Right ventricle myocardium inferior (tissue), 1 donor: Measurements from ENCODE around the gene ABLIM2. TPM values are rescaled to one million over a fixed set of nuclear protein-coding genes. Genes with fewer than 3 reads are reported as not detected.

Source experiments
- ATAC-seq: fragments of 200-7000 bp; cut with Tn5 transposase; one replicate; pipeline ENCODE4 v1.9.1; 2020; ENCODE audit warnings: mild to moderate bottlenecking, moderate library complexity
- DNase-seq: peaks from one replicate; pipeline ENCODE4 v3.0.0; 2021; ENCODE audit errors: missing footprints
- intact Hi-C: fragments of 100-400 bp; cut with DNase I; formaldehyde crosslinking; loops from one replicate; pipeline ENCODE4 v1.11.0; 2022
- total RNA-seq: library from RNA; stranded (reverse); fragmentation: NEBNext Ultra II Directional; extraction: Animal tissue kit (Norgen Biotek cat#: 25700); gene quantifications from one replicate; pipeline ENCODE4 v1.2.1, GENCODE V29; 2021
- donor health status: DM: no; HTN: yes; CAD: no; lungs with severe emphysema.

Gene ABLIM2
- total RNA-seq, 1 donor from 2014 or later = 24.9 TPM

GRCh38 chr4:8114456-8115202 lies 44.0 kb downstream of the ABLIM2 start:
- intact Hi-C loops = no loop called here
- ATAC-seq (no peak), DNase-seq (peak; percentile 60)

DNA sequence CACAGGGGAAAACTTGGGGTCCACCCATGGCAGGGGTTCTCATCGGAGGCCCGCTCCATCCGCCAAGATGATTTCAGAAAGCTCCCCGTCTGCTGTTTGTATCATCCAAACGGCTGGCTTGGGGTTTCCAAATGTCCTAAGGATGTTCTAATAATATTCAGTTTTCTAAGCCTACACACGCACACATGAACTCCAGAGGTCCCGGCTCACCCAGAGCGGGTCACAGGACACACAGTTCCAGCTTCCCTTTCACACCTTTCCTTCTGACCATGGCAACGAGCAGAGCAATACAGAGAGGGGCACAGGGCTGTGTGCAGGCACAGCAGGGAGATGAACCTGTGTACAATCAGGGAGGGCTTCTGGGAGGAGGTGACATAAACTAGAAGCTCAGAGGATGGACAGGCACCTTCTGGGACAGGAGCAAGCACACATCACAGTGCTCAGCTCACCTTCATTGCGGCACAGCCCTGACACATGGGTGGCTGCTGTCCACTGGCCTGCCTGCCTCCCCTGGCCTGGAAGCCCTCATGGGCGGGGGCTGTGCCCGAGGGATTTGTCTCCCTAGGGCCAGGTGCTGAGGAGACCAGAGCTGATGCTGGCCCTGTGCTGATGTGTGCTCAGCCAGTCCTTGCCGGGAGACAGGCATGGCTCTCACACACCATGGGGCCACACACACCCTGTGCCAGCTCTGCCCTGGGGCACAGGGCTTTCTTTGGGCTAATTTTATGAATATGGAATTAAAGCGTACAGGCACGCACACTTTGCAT lies 44.8 kb downstream of the ABLIM2 start:
- DNase-seq (peak; percentile 68), ATAC-seq (peak; percentile 8)
- intact Hi-C loops = no loop called here

- intact Hi-C loops = no loop called here
- ATAC-seq = no peak
- DNase-seq = peak; percentile 45
Observed at GRCh38 chr4:8112672-8113071, 45.9 kb downstream of the ABLIM2 start.

DNA sequence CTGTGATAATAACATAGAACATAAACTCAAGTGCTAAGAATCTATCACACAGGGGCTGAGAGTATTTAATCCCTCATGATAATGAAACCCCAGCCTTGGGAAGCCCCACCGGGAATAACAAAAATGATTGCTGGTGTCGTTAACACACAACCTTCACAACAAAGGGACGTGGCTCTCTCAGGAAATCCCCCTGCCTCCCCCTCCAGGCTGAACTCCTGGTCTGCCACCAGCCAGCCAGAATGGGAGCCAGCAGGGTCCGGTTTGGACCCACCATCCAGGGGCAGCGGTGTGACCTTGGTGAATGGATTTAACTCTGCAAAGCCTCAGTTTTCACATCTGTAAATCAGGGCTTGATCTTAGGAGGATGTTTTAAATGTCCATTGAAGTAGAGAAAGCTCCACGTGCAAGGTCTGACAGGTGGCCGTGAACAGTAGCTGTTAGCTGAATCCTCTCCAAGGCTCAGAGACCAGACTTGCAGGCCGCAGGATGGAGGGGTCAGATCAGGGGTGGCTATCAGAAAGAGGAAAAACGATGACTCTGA lies 46.5 kb downstream of the ABLIM2 start:
- DNase-seq (peak; percentile 63), ATAC-seq (no peak)
- intact Hi-C loops = no loop called here

- no peak for ATAC-seq
- intact Hi-C loops = no loop called here
- peak; percentile 55 for DNase-seq
Observed at GRCh38 chr4:8110071-8110986, 48.3 kb downstream of the ABLIM2 start.

GRCh38 chr4:8109406-8110065 lies 49.1 kb downstream of the ABLIM2 start:
- DNase-seq = peak; percentile 39
- no peak for ATAC-seq
- intact Hi-C loops = no loop called here

- intact Hi-C loops = no loop called here
- no peak for ATAC-seq
- DNase-seq = peak; percentile 56
Observed at GRCh38 chr4:8108991-8109390, 49.6 kb downstream of the ABLIM2 start.

GRCh38 chr4:8108261-8108660 lies 50.4 kb downstream of the ABLIM2 start:
- intact Hi-C loops = no loop called here
- peak; percentile 59 for DNase-seq
- no peak for ATAC-seq

- DNase-seq (peak; percentile 39), ATAC-seq (peak; percentile 20)
- intact Hi-C loops = no loop called here
Observed at GRCh38 chr4:8107146-8107657, 51.4 kb downstream of the ABLIM2 start.

DNA sequence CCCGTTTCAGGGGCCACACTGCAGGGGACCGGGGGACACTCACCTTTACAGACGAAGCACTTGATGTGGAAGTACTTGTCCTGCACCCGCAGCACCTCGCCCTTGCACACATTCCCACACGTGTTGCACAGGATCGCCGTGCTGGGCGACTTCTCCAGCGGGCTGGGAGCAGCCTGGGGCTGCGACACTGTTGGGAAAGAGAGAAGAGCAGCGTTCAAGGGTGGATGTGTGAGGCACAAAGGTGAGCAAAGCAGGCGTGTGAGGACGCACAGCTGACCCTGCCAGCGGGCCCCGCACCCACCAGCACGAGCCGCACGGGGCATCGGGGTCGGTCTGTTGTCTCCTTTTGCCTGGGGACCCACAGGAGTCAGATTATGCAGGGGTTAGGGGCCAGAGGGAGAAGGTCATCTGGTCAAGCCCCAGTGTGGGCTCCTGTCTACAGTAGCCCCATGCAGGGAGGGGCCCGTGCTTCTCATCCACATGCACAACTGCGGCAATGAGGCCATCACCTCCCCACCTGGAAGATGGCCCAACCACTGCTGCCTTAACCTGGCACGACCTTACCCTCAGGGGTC lies 52.1 kb downstream of the ABLIM2 start:
- peak; percentile 63 for DNase-seq
- ATAC-seq = no peak
- intact Hi-C loops = no loop called here

DNA sequence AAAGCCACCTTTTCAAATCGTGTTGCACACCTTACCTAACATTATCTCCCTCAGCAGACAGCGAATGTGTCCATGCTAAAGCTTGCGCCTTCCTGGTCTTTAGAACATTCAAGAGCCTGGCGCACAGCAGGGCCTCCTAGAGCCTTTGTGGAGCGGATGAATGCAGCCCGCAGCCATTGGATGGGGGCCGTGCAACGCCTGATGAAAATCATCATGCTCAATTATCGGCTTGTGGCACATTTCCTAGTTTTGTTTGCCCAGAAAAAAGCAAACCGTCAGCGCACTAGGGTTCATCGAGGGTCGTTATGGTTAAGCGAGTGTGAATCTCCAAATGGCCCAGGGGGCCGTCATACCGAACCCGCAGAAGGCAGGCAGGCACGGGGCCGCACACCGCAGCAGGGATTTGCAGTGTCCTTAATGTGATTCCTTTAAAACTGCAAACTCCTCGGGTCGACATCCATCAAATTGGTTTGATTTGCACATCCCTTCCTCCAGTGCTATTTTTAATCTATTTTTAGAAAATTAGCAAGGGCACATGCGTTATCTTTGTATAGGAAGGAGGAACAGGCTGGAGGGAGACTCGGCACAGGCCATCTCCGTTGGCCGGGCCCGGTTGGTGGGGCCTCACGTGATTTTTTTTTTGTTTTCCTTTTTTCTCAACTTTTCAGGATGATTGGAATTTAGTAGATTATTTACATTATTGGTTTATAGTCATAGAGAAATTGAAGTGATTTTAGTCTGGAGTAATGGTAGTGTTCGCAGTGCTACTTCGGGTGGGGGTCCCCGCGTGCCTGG lies 53.1 kb downstream of the ABLIM2 start:
- DNase-seq (peak; percentile 33), ATAC-seq (no peak)
- intact Hi-C loops = no loop called here

- ATAC-seq = no peak
- intact Hi-C loops = no loop called here
- DNase-seq = peak; percentile 26
Observed at GRCh38 chr4:8104491-8105305, 53.9 kb downstream of the ABLIM2 start.

- DNase-seq = peak; percentile 62
- no peak for ATAC-seq
- intact Hi-C loops = no loop called here
Observed at GRCh38 chr4:8103421-8104390, 54.9 kb downstream of the ABLIM2 start.

GRCh38 chr4:8102831-8103230 lies 55.8 kb downstream of the ABLIM2 start:
- intact Hi-C loops = no loop called here
- ATAC-seq (no peak), DNase-seq (peak; percentile 22)

- intact Hi-C loops = no loop called here
- ATAC-seq = no peak
- peak; percentile 37 for DNase-seq
Observed at GRCh38 chr4:8102076-8102355, 56.6 kb downstream of the ABLIM2 start.
